KOPT-K1 (cell line): ENCODE data around the gene NPFFR1.

Source experiments
- H3K27ac ChIP-seq: fragments of 200-600 bp; sonication (generic); 2 replicates; pipeline ENCODE4 v1.5.1; 2016; ENCODE audit warnings: antibody characterized with exemption, mild to moderate bottlenecking, low read depth, low read length; ENCODE audit not compliant: poor library complexity, severe bottlenecking
- H3K36me3 ChIP-seq: fragments of 200-600 bp; sonication (generic); 2 replicates; pipeline ENCODE4 v1.5.1; 2017; ENCODE audit warnings: antibody characterized with exemption, mild to moderate bottlenecking, low read length, moderate library complexity; ENCODE audit not compliant: insufficient read depth
- H3K9me3 ChIP-seq: fragments of 200-600 bp; sonication (generic); 2 replicates; pipeline ENCODE4 v1.5.1; 2017; ENCODE audit warnings: antibody characterized with exemption, low read length, mild to moderate bottlenecking; ENCODE audit not compliant: insufficient read depth, poor library complexity, severe bottlenecking

NPFFR1 gene

GRCh38 chr10:70212879-70213278 lies 70.9 kb downstream of the NPFFR1 start:
- Histone ChIP-seq H3K27ac (no peak overlapping the region), H3K36me3 (peaks cover 98% of the 10 kb centered on the region), H3K9me3 (no peaks in the 10 kb centered on the region)

DNA sequence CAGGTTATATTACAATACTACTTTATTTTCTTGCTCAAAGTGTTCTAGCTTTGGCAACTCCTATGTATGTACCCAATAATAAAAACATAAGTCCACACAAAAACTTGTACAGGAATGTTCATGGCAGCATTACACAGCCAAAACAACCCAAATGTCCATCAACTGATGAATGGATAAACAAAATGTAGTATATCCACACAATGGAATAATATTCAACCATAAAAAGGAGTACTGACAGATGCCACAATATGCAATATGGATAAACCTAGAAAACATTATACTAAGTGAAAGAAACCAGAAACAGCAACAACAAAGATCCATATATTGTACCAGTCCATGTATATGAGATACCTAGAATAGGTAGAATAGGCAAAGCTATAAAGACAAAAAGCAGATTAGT lies 71.5 kb downstream of the NPFFR1 start:
- Histone ChIP-seq H3K27ac (no peak overlapping the region), H3K36me3 (peaks cover 98% of the 10 kb centered on the region), H3K9me3 (no peaks in the 10 kb centered on the region)

GRCh38 chr10:70206762-70207161 lies 77.0 kb downstream of the NPFFR1 start:
- no peaks in the 10 kb centered on the region for H3K9me3 ChIP-seq
- H3K27ac ChIP-seq, result no peak overlapping the region
- peaks cover 96% of the 10 kb centered on the region for H3K36me3 ChIP-seq

DNA sequence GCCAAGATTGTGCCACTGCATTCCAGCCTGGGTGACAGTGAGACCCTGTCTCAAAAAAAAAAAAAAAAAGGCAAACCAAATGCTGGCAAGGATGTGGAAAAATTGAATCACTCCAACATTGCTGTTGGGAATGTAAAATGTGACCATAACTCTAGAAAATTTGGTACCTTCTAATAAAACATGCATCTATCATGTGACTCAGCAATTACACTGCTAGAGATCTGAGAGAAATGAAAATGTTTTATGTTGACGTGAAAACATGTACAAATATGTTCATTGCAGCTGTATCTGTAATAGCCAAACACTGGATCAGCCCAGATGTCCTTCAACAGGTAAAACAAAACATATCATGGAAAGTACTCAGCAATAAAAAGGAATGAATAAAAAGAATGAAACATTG lies 82.7 kb downstream of the NPFFR1 start:
- no peak overlapping the region for H3K27ac ChIP-seq
- H3K9me3 ChIP-seq, result no peaks in the 10 kb centered on the region
- peaks cover 90% of the 10 kb centered on the region for H3K36me3 ChIP-seq

GRCh38 chr10:70198696-70199466 lies 84.9 kb downstream of the NPFFR1 start:
- H3K9me3 ChIP-seq, result no peaks in the 10 kb centered on the region
- H3K36me3 ChIP-seq, result peaks cover 77% of the 10 kb centered on the region
- no peak overlapping the region for H3K27ac ChIP-seq
